Epithelial cell of proximal tubule (primary cell): ENCODE results near the gene DPH3. TPM values are rescaled to one million over a fixed set of nuclear protein-coding genes. Genes with fewer than 3 reads are reported as not detected.

Source experiments
- DNase-seq: peaks from one replicate; pipeline ENCODE4 v3.0.0-alpha.2; 2011; ENCODE audit warnings: low read depth
- H3K4me3 ChIP-seq: 2 replicates; pipeline ENCODE4 v1.5.1; 2011; ENCODE audit warnings: low read depth, mild to moderate bottlenecking, low read length
- CTCF ChIP-seq: conservative IDR thresholded peaks from 2 replicates; pipeline ENCODE4 v1.5.1; 2012; ENCODE audit warnings: low read depth, mild to moderate bottlenecking, low read length
- total RNA-seq: library from RNA; depleted of rRNA; stranded (reverse); fragments of >200 nt; gene quantifications from 2 replicates; pipeline ENCODE4 v1.2.3, GENCODE V29; 2015

DPH3 gene
- total RNA-seq, 1 donor from 2014 or later, result 12.6 TPM

GRCh38 chr3:16243706-16244490, 20.8 kb downstream of the DPH3 start:
- DNase-seq, result no peak
- no peak for TF ChIP-seq CTCF
- no peak overlapping the region for H3K4me3 ChIP-seq

- TF ChIP-seq CTCF, result no peak
- H3K4me3 ChIP-seq, result no peak overlapping the region
- no peak for DNase-seq
Observed at GRCh38 chr3:16242177-16242576, 22.6 kb downstream of the DPH3 start.

- no peak for TF ChIP-seq CTCF
Observed at GRCh38 chr3:16241225-16241624, 23.5 kb downstream of the DPH3 start.

GRCh38 chr3:16240229-16241023, 24.3 kb downstream of the DPH3 start:
- no peak for DNase-seq
- no peak for TF ChIP-seq CTCF
- no peak overlapping the region for H3K4me3 ChIP-seq

More at GRCh38 chr3:16241225-16241624, 23.5 kb downstream of the DPH3 start:
- H3K4me3 ChIP-seq, result no peak overlapping the region
- no peak for DNase-seq

- no peak for DNase-seq
- H3K4me3 ChIP-seq, result no peak overlapping the region
- TF ChIP-seq CTCF, result no peak
Observed at GRCh38 chr3:16239780-16240179, 25.0 kb downstream of the DPH3 start.

GRCh38 chr3:16239086-16239770, 25.5 kb downstream of the DPH3 start:
- no peak for DNase-seq
- TF ChIP-seq CTCF, result no peak
- H3K4me3 ChIP-seq, result no peak overlapping the region
